Keratinocyte (primary cell): ENCODE results near the gene LRRC27. TPM values are rescaled to one million over a fixed set of nuclear protein-coding genes. Genes with fewer than 3 reads are reported as not detected.

Experiments
- DNase-seq: peaks from one replicate; pipeline ENCODE4 v3.0.0-alpha.2; 2011; ENCODE audit warnings: low read depth, missing footprints, low spot score
- FAIRE-seq: peaks from 2 replicates; lab custom pipeline; 2011; peaks lifted over from hg19 to GRCh38; lab: Jason Lieb, UNC
- H2AFZ ChIP-seq: 2 replicates; pipeline ENCODE4 v1.6.0; 2012; ENCODE audit warnings: low read length, control low read depth, inconsistent platforms; ENCODE audit not compliant: control insufficient read depth
- H3K27ac ChIP-seq: 2 replicates; pipeline ENCODE4 v1.5.1; 2011; ENCODE audit warnings: low read length; ENCODE audit not compliant: control insufficient read depth, insufficient read depth
- H3K27me3 ChIP-seq: 3 replicates; pipeline ENCODE4 v1.6.0; 2011; ENCODE audit warnings: low read length; ENCODE audit not compliant: control insufficient read depth, insufficient read depth; ENCODE audit errors: extremely low read depth
- H3K36me3 ChIP-seq, 2 experiments: 2 replicates in 1 of 2; 3 replicates in 1 of 2; pipeline ENCODE4 v1.5.1; 2011; ENCODE audit warnings: low read length in 2 of 2, mild to moderate bottlenecking in 1 of 2; ENCODE audit not compliant: control insufficient read depth in 2 of 2, insufficient read depth in 2 of 2; ENCODE audit errors: extremely low read depth in 1 of 2
- H3K4me1 ChIP-seq: 3 replicates; pipeline ENCODE4 v1.5.1; 2011; ENCODE audit warnings: low read length; ENCODE audit not compliant: control insufficient read depth, insufficient read depth; ENCODE audit errors: extremely low read depth
- H3K4me2 ChIP-seq: 3 replicates; pipeline ENCODE4 v1.6.0; 2011; ENCODE audit warnings: low read depth, low read length; ENCODE audit not compliant: control insufficient read depth, insufficient read depth; ENCODE audit errors: extremely low read depth
- H3K4me3 ChIP-seq, 3 experiments: fragments of 200-600 bp in 1 of 3; sonication (generic) in 1 of 3; 2 replicates in 2 of 3; 3 replicates in 1 of 3; pipeline ENCODE4 v1.5.1; 2011 to 2016; ENCODE audit warnings: low read length in 3 of 3, mild to moderate bottlenecking in 3 of 3, control low read depth in 2 of 3, inconsistent platforms in 1 of 3, low read depth in 1 of 3, mixed read lengths in 1 of 3, mixed run types in 1 of 3, moderate library complexity in 1 of 3; ENCODE audit not compliant: control insufficient read depth in 2 of 3, insufficient read depth in 2 of 3; ENCODE audit errors: extremely low read depth in 1 of 3
- H3K79me2 ChIP-seq: 2 replicates; pipeline ENCODE4 v1.6.0; 2012; ENCODE audit warnings: low read length; ENCODE audit not compliant: control insufficient read depth, insufficient read depth
- H3K9ac ChIP-seq: 3 replicates; pipeline ENCODE4 v1.6.0; 2011; ENCODE audit warnings: low read length; ENCODE audit not compliant: control insufficient read depth, insufficient read depth; ENCODE audit errors: extremely low read depth
- H3K9me1 ChIP-seq: 3 replicates; pipeline ENCODE4 v1.6.0; 2011; ENCODE audit warnings: low read length; ENCODE audit not compliant: control insufficient read depth, insufficient read depth; ENCODE audit errors: extremely low read depth
- H3K9me3 ChIP-seq: 2 replicates; pipeline ENCODE4 v1.5.1; 2012; ENCODE audit warnings: low read depth, low read length; ENCODE audit not compliant: control insufficient read depth
- H4K20me1 ChIP-seq: 3 replicates; pipeline ENCODE4 v1.6.0; 2011; ENCODE audit warnings: low read length; ENCODE audit not compliant: control insufficient read depth, insufficient read depth; ENCODE audit errors: extremely low read depth
- EZH2 ChIP-seq: IDR thresholded peaks from one replicate; pipeline ENCODE4 v1.6.1; 2012; ENCODE audit warnings: inconsistent platforms, mild to moderate bottlenecking, low read length, moderate library complexity
- dilution Hi-C: fragments of 300-500 bp; cut with MboI; formaldehyde crosslinking; loops from one replicate; pipeline ENCODE4 v1.7.0; 2020; ENCODE audit warnings: low sequenced_read_pairs; ENCODE audit not compliant: extremely low pct_ligation_motif_present
- polyA plus RNA-seq, 5 experiments: library from polyadenylated mRNA; depleted of rRNA in 3 of 5; stranded (reverse) in 3 of 5; stranded (forward) in 1 of 5; unstranded in 1 of 5; fragments of >200 nt; gene quantifications; 1 replicate in 1 of 5; 2 replicates in 3 of 5; 3 replicates in 1 of 5; pipeline versions ENCODE4 v1.2.1 to v1.2.3, GENCODE V29; 2011 to 2012; ENCODE audit warnings: missing spikeins in 2 of 5, low read depth in 1 of 5, low replicate concordance in 1 of 5
- TF ChIP-seq, protein P1 (sequence below), 3 experiments: IDR thresholded peaks in 1 of 3; conservative IDR thresholded peaks in 1 of 3; optimal IDR thresholded peaks in 1 of 3; 2 replicates in 2 of 3; 3 replicates in 1 of 3; pipeline versions ENCODE3 to v1.5.1; 2011; ENCODE audit warnings: low read length in 3 of 3, mild to moderate bottlenecking in 3 of 3, moderate library complexity in 2 of 3, control low read depth in 1 of 3, inconsistent platforms in 1 of 3; ENCODE audit not compliant: insufficient read depth in 2 of 3; ENCODE audit errors: extremely low read depth in 1 of 3

Gene LRRC27
- polyA plus RNA-seq, 1 donor (not counting 4 experiments of a cell fraction or from before 2014, with no cell fraction given): 3.0 TPM

DNA sequence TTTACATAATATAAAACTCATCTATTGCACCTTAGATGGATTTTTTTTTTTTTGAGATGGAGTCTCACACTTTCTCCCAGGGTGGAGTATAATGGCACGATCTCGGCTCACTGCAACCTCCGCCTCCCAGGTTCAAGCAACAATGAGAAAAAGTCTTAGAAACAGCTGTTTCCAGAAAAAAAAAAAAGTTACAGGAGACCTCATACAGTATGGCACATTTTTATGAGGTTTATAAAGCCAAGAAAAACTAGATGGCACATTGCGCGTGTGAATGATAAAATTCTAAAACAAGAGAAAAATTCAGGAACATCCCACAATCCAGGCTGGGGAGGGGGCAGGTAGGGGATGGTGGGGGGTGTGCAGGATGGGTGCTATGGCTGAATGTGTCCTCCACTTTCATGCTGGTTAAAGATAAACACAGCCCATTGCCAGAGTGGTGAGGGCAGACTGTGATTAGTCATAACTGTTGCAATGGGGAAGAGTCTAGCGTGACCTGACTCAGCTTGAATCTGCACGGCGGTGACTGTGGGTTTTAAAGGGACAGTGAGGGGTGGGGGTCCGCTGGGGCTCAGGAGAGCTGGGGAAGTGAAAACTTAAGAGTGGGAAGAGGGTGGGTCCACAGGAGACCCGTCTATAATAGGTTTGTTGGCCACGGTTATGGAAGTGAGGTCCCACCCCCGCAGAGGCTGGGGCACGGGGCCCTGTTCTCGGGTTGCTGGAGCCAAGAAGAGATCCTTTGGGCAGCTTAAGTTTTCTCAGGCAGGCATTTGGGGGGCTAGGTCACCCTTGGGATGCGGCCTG, 11.9 kb upstream of the LRRC27 start:
- no peaks in the 10 kb centered on the region for H4K20me1 ChIP-seq
- dilution Hi-C loops: no loop called here
- TF ChIP-seq, protein P1, sequence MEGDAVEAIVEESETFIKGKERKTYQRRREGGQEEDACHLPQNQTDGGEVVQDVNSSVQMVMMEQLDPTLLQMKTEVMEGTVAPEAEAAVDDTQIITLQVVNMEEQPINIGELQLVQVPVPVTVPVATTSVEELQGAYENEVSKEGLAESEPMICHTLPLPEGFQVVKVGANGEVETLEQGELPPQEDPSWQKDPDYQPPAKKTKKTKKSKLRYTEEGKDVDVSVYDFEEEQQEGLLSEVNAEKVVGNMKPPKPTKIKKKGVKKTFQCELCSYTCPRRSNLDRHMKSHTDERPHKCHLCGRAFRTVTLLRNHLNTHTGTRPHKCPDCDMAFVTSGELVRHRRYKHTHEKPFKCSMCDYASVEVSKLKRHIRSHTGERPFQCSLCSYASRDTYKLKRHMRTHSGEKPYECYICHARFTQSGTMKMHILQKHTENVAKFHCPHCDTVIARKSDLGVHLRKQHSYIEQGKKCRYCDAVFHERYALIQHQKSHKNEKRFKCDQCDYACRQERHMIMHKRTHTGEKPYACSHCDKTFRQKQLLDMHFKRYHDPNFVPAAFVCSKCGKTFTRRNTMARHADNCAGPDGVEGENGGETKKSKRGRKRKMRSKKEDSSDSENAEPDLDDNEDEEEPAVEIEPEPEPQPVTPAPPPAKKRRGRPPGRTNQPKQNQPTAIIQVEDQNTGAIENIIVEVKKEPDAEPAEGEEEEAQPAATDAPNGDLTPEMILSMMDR (optimal IDR thresholded peaks at IDR 0.05 in 1 of 3, IDR thresholded peaks at IDR 0.05 in 1 of 3, conservative IDR thresholded peaks at IDR 0.05 in 1 of 3; ENCODE audit: extremely low read depth in 1 of 3, insufficient read depth in 2 of 3, low read length in 3 of 3): no peak
- TF ChIP-seq EZH2: no peak
- peak overlapping the region; percentile 52 for H3K27ac ChIP-seq
- no peak overlapping the region for H3K9ac ChIP-seq
- H2AFZ ChIP-seq: peak overlapping the region; percentile 12
- peak overlapping the region; percentile 45 for H3K4me2 ChIP-seq
- H3K79me2 ChIP-seq: no peaks in the 10 kb centered on the region
- H3K9me3 ChIP-seq: no peaks in the 10 kb centered on the region
- no peak overlapping the region for H3K4me3 ChIP-seq
- no peaks in the 10 kb centered on the region for H3K36me3 ChIP-seq
- peaks cover 9% of the 10 kb centered on the region for H3K4me1 ChIP-seq
- H3K9me1 ChIP-seq: no peaks in the 10 kb centered on the region
- DNase-seq: no peak
- H3K27me3 ChIP-seq: no peaks in the 10 kb centered on the region
- peak; percentile 85 for FAIRE-seq

DNA sequence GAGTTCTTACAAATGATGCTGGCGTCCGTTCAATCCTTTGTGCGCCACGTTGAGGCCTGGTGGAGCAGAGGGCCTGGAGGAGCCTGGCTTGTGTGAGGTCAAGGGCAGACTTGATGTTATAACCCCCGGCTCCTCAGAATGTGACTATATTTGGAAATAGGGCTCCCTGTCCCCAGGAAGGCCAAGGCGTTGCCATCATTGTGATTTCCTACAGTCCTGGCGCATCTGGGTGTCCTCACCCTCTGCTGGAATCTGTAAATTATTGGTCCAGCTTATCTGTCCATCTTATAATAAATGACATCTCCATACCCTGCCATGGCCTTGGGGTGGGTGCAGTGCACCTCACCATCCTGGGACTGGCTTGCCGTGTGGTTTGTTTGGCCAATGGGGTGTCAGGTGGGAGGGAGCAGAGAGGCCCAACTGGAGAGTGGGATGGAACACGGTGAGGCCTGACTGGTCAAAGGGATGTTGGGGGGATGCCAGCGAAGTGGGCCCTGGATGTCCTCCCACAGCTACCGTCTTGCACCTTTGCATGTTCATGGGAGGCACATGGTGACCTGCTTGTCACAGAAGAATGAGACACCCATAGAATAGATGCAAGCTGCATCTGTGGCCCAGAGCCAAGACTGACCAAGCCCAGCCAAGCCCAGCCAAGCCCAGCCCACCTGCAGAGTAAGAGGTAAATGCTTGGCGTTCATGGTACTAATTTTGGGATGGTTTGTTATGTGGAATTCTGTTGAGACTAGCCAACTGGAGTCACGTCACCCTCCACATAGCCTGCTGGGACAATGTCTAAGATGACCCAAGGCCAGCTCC, 11.1 kb upstream of the LRRC27 start:
- peak overlapping the region; percentile 52 for H3K27ac ChIP-seq

More for the DNA sequence above, 11.1 kb upstream of the LRRC27 start:
- DNase-seq (no peak), FAIRE-seq (no peak)
- Histone ChIP-seq H3K4me1 (peaks cover 9% of the 10 kb centered on the region), H4K20me1 (no peaks in the 10 kb centered on the region), H3K36me3 (no peaks in the 10 kb centered on the region), H3K9me3 (no peaks in the 10 kb centered on the region), H3K9ac (no peak overlapping the region), H3K4me2 (peak overlapping the region; percentile 45), H3K9me1 (no peaks in the 10 kb centered on the region), H3K27me3 (no peaks in the 10 kb centered on the region), H2AFZ (no peak overlapping the region), H3K79me2 (no peaks in the 10 kb centered on the region), H3K4me3 (no peak overlapping the region)
- dilution Hi-C loops: no loop called here
- TF ChIP-seq, protein P1 (optimal IDR thresholded peaks at IDR 0.05 in 1 of 3, IDR thresholded peaks at IDR 0.05 in 1 of 3, conservative IDR thresholded peaks at IDR 0.05 in 1 of 3; ENCODE audit: extremely low read depth in 1 of 3, insufficient read depth in 2 of 3, low read length in 3 of 3): no peak
- TF ChIP-seq EZH2: no peak
